Endometrial microvascular endothelial cells (primary cell): ENCODE data around the gene EHF. TPM values are rescaled to one million over a fixed set of nuclear protein-coding genes. Genes with fewer than 3 reads are reported as not detected.

Source experiments
- in situ Hi-C: cut with HindIII; loops from 2 replicates; pipeline ENCODE4 v1.10.0; 2017; ENCODE audit warnings: low sequenced_read_pairs, low pct_unique_long_range_greater_than_20kb; ENCODE audit errors: inconsistent ontology term
- total RNA-seq: library from RNA; depleted of rRNA; stranded (reverse); fragments of >200 nt; gene quantifications from one replicate; pipeline ENCODE4 v1.2.3, GENCODE V29; 2015; ENCODE audit errors: inconsistent ontology term

Gene EHF
- total RNA-seq, 1 donor from 2014 or later, result not detected

DNA sequence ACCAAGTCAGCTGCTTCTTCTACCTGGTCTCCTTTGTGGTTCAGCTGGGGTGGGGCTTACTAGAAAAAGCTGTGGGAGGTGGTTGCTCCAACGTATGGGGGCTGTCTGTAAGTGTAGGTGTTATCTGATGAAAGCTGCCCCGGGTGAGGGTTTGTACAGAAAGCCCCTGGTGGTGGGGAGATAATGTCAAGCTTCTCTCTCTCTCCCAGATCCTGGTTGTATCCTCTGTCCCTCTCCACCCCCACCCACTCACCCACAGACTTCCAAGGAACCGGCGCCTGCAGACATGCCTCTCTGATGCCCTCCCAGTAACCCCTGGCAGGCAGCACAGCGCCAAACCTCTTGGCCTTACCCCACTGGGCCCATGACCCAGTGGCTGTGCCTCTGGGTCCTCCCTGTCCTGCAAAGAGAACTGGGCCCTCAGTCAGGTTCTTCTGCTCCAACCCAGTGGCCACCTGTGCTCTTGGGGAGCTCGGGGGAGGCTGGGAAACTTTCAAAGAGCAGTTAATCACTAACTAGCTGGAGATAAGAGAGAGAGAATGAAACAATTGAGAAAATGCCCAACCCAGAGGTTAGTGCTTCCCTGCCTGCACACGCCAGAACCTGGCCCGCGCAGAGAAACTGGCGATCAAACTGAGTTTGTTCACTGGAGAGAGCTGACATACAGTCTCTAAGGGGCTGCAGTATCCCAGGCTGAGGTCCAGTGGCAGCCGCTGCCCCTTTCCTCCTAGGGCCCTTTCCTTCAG is 20.4 kb upstream of the EHF start:
- in situ Hi-C loops, result no loop called here

DNA sequence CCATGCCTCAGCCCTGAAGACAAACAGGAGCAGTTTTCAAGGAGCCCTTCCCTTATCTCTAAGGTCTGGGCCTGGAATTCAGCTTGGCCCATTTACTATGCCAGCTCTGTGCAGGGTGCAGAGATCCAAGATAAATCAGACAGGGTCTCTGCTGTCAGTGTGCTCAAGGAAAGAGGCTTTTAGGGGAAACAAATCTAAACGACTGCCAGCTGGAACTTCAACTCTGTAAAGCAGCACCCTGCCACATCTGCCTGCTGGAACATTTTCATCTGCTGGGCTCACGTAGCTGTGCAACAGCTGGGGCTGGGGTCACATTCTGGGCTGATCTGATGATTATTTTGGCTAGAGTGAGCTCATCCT is 19.8 kb upstream of the EHF start:
- in situ Hi-C loops, result no loop called here

DNA sequence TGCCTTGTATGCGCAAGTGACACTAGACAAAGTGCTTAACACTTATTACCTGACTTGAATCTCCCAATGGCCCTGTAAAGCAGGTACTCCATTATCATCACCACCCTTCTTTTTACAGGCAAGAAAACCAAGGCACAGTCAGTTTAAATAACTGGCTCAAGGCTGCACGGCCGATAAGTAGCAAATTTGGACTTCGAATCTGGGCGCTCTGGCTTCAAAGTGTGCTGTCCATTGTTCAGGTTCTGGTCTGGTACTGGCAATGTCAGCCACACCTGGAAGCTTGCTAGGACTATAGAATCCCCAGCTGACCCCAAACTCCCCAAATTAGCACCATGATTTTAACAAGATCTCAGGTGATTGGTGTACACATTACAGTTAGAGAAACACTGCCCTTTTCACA is 19.3 kb upstream of the EHF start:
- in situ Hi-C loops, result no loop called here

DNA sequence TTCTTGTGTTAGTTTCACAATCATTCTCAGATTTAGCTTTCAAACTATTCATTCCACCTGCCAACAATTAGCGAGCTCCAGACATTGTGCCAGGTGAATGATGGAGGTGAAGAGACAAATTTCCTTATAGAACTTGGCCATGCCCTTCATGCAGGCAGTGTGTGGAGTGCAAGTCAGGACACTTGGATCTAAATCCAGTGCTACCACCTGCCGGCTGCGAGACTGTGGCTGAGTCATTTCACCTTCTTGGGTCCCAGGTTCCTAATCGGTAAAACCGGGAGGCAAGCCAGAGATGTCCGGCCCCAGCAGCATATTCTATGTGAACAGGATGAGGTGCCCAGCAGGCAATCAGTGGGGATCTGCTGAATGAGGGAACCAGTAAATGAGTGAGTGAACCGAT is 18.6 kb upstream of the EHF start:
- in situ Hi-C loops, result no loop called here

DNA sequence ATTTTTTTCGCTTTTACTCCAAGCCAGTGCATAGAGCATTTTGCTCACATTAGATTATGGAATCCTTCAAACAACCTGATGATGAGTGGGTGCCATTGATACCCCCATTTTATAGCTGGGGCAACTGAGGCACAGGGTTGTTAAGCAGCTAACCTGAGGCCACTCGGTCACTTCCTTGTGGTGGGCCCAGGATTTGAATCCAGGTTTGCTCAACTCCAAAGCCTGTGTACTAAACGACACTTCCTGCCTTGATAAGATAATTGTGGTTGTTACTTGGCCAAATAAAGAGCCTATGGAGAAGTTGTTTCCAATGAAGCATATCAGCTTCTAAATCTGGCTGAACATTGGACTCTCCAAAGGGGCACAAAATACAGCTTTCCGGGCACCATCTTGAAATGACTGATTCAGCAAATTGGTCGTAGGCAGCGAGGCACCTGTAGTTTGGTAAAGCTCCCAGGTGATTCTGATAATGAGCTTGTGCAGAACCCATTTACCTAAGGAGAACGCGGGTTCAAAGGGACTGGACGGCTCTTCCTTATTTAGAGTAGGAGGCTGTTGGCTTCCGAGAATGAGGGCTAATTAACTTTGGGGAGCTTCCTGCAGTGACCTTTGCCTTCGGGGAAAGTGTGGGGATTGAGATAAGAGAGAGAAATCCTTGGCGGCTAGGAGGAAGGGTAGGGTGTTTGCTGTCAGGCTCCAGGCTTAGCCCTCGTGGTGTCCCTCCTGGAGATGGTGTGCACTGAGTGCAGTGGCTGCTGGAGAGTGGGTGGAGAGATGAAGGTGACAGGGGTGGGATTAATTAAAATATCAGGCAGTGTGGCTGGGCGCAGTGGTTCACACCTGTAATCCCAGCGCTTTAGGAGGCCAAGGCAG is 17.5 kb upstream of the EHF start:
- in situ Hi-C loops, result no loop called here

DNA sequence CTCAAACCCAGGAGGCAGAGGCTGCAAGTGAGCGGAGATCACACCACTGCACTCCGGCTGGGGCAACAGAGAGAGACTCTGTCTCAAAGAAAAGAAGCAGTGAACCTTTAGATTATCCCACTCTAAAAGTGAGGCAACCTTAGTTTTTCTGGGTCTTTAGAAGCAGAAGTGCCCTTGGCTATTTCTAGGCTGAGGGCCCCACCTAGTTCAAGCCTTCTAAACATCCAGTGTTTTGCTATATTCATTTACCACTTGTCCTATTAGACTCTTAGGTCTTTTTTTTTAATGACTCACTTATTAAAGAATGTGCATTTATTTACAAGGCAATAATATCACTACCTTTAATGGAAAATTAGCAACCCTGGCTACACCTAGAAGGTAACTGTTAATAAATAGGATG is 16.7 kb upstream of the EHF start:
- in situ Hi-C loops, result no loop called here

DNA sequence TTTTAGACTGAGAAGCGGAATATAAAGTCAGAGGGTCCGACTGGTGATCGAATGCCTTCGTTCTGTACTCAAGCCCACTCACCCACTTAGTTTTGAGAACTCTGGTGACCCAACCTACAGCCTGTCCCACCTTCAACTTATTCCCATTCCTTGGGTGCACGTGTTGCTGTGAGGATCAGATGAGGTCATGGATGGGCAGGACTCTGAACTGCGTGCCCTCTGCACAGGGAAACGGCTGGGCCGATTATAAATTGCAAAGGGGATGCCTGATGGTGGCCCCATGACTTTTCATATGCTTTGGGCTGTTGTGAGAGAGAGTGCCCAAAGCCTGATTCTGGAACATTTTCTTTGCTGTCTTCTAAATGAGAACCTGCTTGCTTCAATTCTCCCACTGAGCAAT is 16.0 kb upstream of the EHF start:
- in situ Hi-C loops, result no loop called here

DNA sequence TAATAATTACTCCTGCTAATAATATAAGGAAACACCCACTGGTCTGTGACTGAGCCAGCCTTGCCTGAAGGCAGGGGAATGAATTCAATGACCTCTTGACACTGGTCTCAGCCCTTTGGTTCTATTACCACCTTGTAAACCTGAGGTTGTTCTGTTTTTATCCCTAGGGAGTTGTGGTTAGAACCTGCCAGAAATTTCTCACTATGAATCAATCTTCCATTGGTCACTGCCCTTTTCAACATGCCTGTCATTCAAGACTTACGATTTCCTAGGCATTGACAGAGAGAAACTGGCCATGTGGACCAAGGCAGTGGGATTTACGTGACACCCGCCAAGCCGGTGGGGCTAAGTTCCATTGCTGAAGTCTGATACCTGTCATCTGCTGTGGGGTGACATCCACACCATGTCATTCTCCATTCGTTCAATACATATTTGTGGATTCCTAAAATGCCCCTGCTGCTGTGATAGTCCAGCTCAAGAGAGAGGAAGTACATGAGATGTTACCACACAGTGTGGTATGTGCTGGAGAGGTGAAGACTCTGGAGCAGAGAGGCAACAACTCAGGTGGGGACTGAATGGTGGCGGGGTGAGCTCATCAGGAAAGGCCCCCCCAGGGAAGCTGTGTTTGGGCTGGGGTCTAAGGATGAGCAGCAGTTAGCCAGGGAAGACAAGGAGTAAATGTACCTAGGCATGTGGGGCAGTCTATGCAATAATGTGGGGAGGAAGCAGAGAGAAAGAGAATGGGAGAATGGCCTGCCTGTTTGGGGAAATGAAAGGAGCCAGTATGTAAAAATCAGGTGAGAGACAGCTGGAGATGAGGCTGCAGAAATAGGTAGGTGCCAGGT is 15.2 kb upstream of the EHF start:
- in situ Hi-C loops, result no loop called here

DNA sequence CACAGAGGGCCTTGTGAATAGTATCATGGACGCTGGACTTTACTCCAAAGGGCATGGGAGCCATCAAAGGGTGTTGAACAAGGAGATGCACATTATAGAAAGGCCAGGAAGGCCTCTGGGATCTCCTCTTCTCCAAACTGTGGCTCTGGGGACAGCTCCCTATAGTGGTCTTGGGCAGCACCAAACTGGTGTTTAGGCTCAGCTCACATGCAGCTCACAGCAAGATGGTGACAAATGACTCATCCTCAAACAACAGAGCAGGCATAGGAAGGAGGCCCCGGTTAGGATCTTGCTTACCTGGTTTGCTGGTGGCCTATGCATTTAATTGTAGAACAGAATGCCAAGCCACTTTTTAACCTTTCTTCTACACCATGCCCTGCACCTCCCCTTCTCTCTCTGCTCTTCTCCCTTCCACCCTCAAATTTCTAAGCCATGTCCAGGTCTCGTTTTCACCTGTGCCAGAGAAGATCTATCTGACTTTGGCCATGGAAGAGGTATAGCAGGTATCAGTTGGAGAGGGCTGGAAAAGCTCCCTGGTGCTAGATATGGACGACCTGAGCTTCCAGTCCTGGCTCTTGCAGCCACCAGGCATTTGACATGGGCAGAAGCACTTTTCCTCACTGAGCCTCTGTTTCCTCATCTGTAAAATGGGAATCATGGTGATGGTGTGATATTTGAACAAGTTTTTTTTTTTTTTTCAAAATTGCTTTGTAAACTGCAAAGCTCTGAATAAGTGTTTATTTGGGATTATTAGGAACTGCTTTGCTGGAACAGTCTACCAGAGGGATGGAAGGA is 14.4 kb upstream of the EHF start:
- in situ Hi-C loops, result no loop called here

DNA sequence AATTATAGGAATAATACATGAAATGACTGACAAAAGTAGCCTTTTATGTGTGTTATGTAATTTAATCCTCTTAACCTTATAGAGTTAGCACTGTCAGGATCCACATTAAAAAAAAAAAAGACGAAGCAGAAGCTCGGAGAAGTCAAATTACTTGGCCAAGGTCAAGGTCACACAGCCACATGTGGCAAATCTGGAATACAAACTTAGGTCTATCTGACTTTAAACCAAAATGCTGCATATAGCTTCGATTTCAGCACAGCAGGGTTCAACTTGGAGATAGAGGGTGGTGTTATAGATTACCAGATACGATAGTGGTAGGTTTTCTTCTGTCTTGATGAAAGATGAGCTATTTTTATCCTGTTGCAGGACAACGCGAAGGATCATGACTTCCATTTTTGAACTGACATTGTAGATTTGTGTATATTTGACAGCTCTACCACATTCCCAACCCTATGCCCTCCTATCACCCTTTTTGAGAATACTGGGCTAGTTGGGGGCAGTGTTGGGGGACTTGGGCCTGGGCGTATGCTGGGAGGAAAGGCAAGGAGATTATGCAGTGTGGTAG is 11.6 kb upstream of the EHF start:
- in situ Hi-C loops, result no loop called here

DNA sequence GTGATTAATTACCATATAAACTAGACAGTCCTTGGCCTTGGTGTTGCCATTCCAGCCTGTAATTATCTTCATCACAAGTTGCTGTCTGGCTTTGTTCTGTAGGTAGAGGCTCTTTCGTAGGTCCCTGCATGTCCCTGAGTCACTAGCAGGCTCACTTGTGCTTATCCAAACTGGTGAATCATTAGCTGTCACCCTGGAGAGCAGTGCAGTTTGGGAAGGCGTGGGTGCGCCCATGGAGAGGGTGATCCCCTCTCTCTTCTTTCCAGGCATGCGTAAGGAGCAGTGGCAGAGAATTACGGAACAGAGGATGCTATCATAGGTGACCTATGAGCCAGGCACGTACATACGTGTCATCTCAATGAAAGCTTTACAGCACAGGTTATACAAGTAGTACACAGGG is 11.0 kb upstream of the EHF start:
- in situ Hi-C loops, result no loop called here

DNA sequence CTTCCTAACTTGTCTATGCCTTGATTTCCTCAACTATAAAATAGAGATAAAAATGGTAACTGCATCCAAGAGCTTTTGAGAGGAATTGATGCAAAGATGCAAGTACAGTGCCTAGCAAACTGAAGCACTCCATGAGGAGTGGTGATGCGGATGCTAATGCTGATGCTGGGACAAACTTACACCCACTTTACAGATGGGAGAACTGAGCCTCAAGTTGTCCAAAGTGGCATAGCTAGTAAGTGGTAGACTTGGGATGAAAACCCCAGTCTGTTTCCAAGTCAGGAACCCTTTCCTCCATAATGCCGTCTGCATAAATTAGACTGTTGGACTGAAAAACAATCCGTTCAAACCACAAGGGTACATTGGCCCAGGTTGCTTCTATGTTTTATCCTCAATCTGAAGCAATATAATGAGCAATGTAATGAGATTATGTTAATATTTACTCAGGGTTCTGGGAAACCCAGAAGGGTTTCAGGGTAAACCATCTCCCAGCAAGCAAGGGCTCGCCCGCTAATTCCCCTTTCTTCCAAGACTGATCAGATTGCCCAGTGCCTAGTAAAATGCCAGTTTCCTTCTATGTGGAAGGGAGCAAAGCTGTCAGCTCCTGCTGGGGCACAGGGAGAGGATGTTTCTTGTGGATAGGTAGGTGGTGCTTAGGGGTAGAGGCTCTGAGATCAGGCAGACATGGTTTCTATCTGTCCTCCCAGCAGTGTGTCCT is 10.4 kb upstream of the EHF start:
- in situ Hi-C loops, result no loop called here

DNA sequence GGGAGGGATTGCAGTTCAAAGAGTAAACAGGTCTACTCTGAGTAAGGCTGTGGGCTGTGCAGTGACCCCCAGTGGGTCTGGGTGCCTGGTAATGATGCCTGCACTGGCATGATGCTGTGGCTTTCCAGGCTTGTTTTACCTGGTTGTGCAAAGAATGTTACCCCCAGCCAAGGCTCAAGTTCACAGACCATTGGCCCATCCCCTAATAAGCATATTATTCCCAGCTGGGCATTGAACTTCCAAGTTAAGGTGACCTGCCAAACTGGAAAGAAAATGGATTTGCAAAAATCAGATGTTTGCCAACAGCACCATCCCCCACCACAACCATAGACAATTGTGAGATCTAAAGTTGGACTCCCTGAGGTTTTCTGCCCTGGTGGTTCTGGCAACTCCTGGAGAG is 7.9 kb upstream of the EHF start:
- in situ Hi-C loops, result no loop called here

DNA sequence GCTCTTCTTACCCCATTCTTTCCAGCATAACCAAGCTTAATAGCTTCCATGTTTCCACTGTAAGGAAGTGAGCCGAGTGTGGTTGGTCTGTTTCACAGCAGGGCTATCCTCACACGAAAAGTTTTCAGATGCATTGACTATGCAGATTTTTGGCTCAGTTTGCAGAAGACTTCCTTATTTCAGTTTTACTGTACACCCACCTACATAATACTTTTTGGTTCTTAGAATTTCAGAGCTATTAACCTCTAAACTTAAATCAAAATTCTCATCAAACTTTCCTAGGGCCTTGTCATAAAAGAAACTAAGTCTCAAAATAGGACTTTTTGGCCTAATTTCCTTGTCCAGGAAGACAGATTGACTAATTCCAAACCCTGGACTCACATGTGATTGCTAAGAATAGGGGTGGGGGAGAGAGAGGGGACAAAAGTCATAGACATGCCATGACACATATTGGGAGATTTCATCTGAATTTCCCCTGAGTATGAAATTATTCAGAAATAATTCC is 7.3 kb upstream of the EHF start:
- in situ Hi-C loops, result no loop called here

DNA sequence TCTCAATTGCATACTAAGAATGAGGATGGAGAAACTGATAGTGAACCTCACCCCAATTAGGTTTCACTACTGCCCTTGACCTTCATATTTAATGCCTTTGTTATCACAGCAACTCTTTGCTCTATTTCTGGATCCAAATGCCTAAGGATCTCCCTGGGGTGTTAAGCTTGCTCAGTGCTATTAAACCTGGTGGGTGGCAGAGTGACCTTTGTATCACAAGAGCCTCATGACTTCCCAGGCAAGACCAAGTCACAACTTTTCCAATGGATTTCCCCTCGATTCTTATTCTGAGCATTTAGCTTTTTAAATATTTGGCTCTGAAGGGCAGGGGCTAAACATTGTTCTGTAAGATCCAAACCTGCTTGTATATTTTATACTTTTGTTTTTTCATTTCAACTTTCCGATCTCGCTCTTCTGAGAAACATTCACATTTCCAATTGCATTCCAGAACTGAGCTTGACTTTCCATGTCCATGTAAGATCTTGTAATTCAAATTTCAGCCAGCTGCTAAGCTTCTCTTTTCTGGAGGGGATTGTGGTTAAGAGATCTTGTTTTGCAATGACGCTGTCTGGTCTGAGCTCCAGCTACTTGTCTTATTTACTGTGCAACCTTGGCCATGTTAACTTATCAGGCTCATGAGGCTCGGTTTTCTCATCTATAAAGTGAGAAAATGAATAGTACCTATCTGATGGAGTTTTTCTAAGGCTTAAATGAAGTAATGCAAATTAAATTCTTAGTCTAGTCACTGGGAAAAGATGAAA is 6.4 kb upstream of the EHF start:
- in situ Hi-C loops, result no loop called here

DNA sequence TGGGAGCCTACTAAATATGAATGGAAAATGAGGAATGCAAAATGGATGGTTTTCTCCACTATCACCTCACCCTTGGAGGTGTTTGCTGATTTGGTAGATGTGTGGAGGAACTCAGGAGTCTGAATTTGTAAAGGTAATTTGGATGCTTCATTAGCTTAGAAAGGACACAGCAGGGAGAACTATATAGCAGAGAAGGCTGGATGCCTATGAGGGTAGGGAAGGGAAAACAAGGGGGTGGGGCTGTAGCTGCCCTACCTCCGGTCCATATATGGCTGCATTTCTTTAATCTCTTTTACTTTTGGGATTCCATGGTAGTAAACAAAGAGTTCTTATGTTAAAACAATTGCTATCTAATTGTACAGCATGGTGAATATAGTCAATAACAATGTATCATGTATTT is 4.8 kb upstream of the EHF start:
- in situ Hi-C loops, result no loop called here

DNA sequence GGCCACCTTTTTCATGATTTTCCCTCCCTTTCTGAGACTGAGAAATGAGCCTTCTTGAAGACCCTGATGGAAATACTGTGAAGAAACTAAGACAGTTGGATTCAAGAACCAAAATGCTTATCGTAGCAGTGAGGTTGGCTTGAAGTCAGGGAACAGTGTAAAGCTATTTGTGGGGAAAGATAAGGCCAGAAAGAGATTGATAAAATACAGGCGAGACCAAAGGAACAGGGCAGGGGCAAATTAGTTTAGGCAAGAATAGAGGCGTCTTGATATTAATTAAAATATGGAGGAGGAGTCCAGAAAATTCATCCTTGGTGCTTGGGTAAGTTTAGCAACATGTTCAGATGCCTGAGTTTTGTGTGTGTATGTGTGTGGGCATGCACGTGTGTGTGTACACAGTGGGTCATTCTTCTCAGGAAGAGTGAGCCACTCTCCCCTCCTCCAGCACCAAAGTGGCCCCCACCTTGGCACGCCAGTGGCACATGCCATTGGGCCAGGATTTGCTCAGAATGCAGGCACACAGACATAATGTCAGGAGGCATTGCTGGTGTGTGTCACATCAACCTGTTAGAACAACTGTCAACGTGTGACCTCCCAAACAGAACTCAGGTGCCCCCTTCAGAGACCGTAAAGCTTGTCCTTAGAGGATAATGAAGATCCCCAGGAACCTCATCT is 3.9 kb upstream of the EHF start:
- in situ Hi-C loops, result no loop called here
